GM04503 (cell line): ENCODE results near the gene KCNJ5.

Experiments
- DNase-seq: peaks from one replicate; pipeline ENCODE4 v3.0.0-alpha.2; 2012; ENCODE audit warnings: low read depth

KCNJ5 gene

DNA sequence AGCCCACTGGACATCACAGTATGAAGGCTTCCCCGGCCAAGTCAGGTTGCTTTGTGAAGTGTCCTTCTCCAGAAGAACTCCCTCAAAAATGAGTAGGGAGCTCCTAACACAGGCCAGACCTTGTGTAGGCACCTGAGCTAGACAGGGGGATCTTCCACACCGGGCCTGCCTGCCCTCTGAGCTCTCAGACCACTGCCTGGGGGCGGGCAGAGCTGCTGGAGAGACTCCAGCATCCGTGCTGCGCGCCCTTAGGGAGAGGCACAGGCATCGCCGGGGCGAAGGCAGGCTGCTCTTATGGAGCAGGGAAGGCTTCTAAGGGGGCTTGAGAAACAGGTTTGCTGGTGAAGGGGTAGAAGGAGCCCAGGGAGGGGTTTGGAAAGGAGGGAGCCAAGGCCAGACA lies 4.4 kb downstream of the KCNJ5 start:
- DNase-seq: no peak

DNA sequence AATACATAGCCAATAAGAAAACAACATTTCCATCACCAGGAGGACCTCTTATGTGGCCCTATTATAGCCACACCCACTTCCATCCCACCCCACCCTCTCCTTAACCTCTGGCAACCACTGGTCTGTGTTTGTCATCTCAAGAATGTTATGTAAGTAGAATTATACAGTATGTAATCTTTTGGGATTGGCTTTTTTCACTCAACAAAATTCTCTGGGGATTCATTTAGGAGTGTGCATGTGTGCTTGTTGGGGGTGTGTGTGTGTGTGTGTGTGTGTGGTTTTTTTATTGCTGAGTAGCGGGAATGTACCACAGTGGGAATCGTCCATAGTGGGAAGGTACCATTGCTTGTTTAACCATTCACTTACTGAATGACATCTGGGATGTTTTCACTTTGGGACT lies 5.2 kb downstream of the KCNJ5 start:
- no peak for DNase-seq

DNA sequence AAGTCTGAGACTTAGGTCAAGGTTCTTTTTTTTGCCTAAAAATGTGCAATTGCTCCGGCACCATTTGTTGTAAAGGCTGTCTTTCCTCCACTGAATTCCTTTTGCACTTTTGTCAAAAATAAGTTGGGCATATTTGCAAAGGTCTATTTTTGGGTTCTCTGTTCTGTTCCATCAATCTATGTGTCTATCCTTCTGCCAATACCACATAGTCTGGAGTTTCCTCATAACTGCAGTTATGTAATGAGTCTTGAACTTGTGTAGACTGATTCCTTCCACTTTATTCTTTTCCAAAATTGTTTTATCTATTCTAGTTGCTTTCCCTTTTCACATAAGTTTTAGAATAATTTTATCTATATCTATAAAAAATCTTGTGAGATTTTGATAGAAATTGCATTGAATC lies 6.7 kb downstream of the KCNJ5 start:
- no peak for DNase-seq

DNA sequence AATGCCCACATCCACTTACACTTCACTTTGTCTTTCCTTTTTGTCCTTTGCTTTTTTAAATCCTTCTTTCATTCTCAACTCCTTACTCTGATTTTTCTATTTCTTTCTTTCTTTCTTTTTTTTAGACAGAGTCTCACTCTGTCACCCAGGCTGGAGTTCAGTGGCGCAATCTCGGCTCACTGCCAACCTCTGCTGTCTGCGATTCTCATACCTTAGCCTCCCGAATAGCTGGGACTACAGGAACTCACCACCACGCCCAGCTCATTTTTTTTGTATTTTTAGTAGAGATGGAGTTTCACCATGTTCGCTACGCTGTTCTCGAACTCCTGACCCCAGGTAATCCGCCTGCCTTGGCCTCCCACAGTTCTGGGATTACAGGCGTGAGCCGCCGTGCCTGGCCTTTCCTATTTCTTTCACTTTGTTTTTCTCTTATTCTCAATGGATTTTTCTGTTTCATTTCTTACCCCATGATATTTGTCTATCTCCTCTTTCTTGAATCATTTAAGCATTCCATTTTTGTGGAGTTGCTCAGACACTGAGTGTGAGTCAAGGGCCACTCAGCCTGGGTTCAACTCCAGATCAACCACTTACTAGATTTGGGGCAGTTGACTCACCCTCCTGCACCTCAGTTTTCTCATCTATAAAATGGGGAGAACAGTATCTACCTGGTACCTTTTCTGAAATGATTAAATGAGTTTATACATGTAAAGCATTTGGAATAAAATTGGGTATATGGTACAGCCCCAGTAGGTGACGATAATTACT lies 7.6 kb downstream of the KCNJ5 start:
- no peak for DNase-seq

DNA sequence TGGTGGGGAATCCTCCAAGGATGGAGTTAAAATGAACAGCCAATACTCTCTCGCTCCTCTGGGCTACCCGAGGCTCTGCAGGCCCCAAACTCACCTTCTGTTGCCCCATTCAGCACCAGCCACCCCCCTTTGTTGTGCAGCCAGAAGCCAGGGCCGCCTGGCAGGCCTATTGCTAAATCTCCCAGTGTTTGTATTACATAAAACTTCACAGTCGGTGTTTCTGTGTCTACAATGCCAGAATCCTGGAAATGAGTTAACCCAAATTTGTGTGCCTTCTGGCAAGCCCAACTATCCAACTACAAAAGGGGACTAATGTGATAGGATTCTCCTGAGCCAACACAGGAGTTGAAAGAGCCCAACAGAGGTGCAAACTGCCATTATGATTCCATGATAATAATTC lies 9.3 kb downstream of the KCNJ5 start:
- DNase-seq: no peak

DNA sequence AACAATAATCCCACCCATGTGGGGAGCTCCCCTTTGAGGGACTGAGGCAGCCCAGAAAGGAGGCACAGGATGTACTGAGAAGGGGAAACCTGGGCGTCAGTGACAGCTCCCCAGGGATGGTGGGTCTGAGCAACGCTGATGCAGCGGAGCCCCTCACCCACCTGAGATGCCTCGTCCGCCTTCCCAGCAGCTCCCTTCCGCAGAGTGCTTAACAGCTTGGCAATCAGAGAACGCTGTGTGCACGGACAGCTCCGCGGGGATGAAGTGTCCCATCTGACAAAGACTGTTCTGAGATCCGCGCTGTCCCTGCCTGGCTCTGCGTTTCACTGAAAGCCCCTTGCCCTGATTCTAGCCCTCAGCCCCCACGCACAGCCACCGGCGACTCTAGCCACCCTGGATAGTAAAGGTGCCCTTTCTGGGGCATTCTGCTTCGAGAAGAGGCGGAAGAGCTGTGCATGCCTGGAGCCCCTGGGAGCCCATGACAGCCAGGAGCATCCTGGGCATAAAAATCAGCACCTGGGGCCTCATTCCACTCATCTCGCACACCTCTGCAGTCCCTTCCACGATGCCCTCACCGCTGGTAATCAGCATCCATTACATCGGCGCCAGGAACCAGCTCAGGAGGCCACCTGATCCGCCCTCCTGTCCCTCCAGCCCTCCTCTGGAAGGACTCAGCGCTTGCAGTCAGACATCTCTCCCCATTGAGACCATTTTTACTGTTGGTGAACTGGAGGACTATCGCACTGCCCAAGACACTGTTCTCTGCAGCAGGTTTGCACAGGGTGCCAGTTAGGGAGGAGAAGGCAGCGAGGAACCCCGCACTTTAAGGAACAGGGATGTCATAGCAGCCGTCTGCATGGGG lies 10.7 kb downstream of the KCNJ5 start:
- DNase-seq: no peak

DNA sequence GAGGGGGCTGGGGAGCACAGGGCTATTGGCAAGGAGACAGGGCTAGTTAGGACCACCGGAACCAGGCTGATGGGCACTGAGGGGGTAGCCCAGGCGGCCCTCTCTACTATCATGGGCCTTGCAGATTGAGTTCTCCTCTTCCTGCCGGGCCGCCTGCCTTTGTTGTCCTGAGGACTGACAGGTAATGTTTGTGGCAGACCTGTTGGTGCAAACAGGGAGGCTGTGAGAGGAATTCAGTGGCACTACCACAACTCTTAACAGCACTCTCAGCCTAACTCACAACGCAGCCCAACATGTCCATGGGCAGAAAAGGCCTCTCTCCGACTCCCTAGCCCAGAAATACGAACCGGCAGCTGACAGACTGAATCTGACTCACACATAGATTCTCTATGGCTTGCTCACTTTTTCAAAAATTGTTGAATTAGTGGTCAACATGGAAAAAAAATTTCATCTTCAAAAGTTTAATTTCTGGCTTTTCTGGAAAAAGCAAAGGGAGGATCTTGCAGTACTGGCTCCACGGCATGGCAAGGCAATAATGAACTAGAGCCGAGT lies 11.4 kb downstream of the KCNJ5 start:
- DNase-seq: no peak

DNA sequence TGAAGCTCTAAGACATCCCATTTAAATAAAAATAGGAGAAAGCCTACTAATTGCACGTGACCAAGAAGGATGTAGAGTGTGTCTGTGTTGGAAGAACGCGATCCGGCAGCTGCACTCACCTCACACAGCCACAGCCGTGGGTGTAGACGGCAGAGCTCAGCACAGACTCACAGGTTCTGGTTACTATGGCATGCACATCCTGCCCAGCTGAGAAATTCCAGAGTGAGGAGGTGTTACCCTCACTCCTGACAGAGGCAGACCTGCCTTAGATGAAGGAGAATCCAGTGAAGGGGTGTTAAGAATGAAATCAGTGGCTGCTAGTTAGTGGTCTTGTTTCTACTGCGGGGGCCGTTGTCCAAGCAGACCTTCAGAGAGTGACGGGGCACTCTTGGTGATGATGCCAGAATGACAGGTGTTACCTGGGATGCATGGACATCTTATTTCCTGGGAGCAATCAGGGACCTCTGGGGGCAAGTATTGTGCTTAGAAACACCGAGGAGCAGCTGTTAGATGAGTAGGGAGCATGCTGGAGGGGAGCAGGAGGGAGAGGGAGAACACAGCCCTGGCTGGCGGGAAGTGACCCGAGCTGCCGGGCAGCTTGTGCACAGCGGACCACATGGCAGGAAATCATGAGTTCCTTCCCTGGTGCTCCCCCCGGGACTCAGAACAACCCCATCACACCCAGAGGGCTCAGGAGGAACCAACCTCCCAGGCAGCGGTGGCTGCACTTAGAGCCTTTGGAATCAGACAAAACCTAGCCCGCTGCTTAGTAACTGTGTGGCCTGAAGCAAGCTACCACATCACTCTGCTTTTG lies 12.3 kb downstream of the KCNJ5 start:
- DNase-seq: no peak

DNA sequence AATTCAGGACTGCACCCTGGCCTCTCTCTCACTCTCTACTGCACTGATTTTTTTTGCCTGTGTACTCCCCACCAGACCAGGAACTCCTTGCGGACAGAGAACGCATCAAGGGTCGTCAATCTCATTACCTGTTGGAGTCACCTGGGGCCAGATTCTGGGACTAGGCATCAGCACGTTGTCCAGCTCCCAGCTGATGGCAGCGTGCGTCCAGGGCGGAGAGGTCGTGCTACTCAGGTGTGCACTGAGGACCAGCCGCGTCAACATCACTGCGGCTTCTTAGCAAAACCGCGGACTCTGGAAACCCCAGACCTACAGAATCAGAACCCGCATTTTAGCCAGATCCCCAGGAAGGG lies 13.1 kb downstream of the KCNJ5 start:
- no peak for DNase-seq

DNA sequence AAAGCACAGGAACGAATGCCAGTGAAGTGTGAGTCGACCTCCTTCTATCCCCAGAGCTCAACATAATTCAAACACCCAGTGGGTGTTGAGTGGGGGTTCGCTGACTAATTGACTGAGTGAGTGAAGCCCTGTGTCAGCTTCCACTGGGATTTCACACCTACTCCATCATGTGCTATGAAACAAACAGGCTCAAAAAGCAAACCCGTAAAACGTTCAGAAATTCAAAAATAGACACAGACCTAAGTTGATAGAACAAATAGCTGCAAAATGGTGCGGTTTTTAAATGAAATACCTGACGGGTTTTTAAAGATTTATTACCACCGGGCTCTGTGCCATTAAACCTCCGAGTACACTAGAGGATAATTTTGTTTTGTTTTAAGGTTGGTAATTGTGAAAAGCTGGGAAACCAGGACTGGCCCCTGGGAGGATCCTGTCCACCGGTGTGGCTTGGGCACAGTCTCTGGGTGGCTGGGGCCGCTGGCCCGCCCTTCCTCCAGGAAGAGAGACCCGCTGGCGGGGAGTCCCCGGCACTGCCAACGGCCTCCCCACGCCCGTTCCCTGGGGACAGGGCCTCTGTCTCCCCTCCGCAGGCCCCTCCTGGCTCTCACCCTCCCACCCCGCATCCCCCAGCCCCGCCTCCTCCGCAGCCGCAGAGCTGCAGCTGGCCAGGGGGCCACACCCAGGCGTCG lies 13.6 kb downstream of the KCNJ5 start:
- no peak for DNase-seq

DNA sequence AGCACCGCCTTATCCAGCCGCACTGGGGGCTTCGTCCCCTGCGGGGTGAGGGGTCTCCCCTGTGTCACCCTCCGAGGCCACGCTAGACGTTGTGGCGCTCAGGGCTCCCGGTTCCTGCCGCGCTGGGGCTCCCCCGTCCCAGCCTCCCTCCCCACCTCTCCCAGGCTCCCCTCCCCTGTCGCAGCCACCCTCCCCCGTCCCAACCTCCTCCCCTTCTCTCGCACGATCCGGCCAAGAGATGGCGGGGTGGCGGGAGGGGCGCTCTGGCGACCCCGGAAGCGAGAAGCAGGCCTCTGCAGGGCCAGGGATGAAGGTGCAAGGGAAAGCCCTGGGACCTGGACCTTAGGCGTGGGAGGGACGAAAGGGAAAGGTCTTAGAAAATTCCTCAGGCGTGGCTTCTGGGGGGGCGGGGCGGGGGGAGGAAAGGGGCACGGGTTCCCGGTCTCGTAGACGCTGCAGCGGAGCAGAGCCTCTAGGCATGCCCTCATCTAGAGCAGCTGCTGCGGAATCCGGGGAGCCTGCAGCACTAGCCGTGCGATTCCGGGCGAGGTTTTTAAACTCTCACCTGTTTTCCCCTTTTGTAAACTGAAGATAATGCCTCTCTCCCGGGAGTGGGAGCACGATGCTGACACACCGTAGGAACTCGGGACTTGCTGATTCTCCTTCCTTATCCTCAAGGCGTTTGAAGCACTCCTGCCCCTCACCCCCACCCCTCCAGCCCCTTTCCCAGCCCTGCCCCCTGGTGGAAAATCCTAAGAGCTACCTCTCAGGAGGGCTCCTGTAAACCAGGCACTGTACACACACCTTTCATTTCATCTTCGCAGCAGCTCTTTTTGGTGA lies 14.4 kb downstream of the KCNJ5 start:
- no peak for DNase-seq

DNA sequence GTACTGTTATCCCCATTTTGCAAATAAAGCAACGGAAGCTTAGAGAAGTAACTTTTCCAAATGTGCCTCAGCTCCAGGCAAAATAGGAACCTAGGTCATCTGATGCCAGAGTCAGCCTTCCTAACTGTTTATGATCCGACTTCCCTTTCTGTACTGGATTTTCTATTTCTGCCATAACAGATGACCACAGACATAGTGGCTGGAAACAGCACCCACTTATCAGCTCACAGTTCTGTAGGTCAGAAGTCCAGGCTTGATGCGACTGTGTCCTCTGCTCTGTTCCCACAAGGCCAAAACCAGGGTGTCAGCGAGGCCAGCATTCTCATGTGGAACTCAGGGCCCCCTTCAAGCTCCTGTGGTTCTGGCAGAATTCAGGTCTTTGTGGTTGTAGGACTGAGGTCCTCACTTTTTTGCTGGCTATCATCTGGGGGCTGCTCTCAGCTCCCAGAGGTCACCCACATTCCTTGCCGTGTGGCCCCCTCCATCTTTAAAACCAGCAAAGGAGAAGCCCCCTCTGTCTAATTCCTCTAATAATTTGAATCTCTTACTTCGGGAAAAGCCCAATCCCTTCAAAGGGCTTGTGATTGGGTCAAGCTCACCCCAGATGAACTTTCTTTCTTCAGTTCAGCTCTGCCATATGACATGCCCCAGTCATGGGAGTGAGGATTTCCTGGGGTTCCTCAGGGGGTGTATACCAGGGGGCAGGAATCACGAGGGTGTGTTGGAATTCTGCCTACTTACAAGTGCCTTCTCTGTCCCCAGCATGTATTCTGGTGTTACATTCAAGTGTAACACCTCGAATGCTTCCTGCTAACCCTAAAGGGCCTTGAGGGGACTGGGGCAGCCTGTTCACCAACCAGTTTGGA lies 15.3 kb downstream of the KCNJ5 start:
- no peak for DNase-seq

DNA sequence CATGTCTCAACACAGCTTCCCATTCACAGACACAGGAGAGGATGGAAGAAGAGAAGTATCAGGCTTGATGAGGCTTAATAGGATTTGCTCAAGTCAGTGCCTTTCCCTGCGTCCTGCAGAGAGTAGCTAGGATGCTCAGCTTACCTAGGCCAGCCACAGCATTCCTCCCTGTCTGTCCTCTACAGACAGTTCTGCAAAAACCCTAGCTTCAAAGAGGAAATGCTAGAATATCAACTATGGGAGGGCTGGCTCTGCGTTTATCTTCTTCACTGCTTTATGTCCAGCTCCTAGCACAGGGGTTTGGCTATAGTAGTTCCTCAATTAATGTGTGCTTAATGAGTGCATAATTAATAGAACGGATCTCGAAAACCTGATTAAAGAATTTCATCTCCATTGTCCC lies 16.4 kb downstream of the KCNJ5 start:
- no peak for DNase-seq

DNA sequence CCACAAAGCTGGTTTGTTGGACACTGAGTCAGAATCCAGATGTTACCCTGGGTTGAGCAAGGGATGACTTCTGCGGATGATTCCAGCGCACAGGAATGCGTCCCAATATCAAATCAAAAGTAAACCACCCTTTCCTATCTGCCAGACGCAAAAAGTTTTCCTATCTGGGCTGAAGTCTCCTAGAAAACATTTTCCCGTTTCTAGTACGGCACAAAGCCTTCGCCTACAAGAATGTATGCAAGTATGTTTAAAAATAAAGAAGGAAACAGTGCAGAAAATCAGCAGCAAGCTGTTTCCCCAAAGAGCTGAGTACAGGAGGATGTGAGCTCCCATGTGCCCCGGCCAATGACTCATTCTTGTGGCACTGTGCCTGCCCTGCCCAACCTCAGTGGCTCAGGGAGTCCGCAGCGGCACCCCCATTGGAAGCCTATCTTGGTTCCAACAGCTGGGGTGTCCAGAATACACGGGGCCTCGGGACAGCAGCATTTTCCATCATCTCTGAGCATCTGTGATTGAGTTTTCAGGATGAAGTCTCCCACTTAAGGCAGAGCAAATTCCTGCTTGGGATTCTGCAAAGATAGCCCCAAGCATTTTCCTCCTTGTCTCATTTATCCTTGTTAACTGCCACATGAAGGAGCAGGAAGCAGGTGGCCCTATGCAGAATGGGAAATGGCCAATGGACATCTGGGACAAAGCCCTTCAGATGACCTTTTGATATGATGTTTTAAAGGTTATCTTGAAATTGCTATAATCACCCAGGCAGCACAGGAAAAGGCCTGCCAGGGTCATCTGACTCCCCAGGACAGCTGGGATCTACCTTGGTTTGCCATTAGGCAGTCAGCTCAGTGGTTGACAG lies 17.5 kb downstream of the KCNJ5 start:
- DNase-seq: peak; percentile 37

DNA sequence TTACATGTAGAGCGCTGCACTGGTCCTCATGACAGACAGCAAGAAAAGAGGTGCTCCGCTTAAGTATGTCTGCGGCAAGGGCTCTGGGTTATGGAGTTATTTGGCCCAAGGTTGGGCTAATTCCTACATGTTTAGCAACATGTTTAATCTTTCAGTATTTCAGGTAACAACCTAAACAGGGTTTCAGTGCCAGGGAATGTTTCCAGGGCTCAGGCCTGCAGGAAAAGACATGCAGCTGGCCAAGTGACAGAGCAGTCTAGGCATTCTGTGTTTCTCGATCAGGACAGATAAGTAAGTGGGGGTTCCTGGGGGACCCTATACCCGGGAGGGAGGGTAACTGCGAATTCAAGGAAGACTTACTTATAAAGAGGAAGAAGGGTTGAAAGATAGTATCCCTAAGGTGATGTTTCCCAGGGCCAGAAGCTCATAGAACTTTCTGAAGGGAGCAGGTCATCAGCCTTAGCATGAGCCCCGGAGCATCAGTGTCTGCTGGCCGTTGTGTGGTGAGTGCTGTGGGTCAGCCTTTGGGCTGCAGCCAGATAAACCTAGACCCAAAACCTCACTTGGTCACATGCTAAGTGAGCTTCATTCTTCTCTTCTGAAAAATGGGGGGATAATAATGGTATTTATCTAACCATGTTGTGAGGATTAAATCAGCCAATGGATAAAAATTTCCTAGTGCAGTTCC lies 18.4 kb downstream of the KCNJ5 start:
- no peak for DNase-seq

DNA sequence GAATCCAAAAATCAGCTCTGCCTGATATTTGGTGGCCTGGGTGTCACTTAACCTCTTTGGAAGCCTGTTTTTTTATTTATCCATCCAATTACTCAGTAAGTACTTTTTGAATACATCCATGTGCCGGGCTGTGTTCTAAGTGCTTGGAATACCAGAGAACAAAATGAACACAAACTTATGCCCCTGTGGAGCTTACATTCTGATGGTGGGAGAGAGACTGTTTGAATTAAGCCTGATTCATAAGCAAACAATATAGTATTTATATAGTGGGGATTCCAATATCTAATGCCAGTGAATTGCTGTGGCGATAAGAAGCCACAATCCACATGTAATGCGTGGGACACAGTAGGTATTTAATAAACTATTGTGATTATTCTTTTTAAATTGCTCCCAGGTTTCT lies 19.4 kb downstream of the KCNJ5 start:
- no peak for DNase-seq

DNA sequence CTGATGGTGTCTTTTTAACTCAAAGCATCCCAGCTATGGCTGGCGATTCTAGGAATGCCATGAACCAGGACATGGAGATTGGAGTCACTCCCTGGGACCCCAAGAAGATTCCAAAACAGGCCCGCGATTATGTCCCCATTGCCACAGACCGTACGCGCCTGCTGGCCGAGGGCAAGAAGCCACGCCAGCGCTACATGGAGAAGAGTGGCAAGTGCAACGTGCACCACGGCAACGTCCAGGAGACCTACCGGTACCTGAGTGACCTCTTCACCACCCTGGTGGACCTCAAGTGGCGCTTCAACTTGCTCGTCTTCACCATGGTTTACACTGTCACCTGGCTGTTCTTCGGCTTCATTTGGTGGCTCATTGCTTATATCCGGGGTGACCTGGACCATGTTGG lies 20.1 kb downstream of the KCNJ5 start:
- DNase-seq: no peak

DNA sequence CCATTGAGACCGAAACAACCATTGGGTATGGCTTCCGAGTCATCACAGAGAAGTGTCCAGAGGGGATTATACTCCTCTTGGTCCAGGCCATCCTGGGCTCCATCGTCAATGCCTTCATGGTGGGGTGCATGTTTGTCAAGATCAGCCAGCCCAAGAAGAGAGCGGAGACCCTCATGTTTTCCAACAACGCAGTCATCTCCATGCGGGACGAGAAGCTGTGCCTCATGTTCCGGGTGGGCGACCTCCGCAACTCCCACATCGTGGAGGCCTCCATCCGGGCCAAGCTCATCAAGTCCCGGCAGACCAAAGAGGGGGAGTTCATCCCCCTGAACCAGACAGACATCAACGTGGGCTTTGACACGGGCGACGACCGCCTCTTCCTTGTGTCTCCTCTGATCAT lies 20.5 kb downstream of the KCNJ5 start:
- DNase-seq: no peak
